Right hindlimb (tissue), 1 donor: ENCODE measurements around the gene STK32B.
"Not testable (repeated sequence)": the region's sequence is repeated elsewhere in the genome, so short reads cannot be mapped to it uniquely, and the experiment has no call there.

Source experiments
- DNase-seq: peaks from one replicate; pipeline ENCODE4 v3.0.0-alpha.2; 2018

The STK32B gene

GRCh38 chr4:5409972-5410618 is 358.8 kb downstream of the STK32B start:
- no peak for DNase-seq

GRCh38 chr4:5412296-5412695 is 361.0 kb downstream of the STK32B start:
- no peak for DNase-seq

GRCh38 chr4:5412751-5413150 is 361.5 kb downstream of the STK32B start:
- no peak for DNase-seq

- DNase-seq: no peak
Measured at GRCh38 chr4:5416637-5417036, 365.4 kb downstream of the STK32B start.

- DNase-seq: no peak
Measured at GRCh38 chr4:5420266-5420665, 369.0 kb downstream of the STK32B start.

- no peak for DNase-seq
Measured at GRCh38 chr4:5421416-5421815, 370.1 kb downstream of the STK32B start.

- no peak for DNase-seq
Measured at GRCh38 chr4:5422195-5422594, 370.9 kb downstream of the STK32B start.

GRCh38 chr4:5423670-5424069 is 372.4 kb downstream of the STK32B start:
- no peak for DNase-seq

GRCh38 chr4:5424211-5424610 is 372.9 kb downstream of the STK32B start:
- no peak for DNase-seq

- no peak for DNase-seq
Measured at GRCh38 chr4:5424901-5425300, 373.6 kb downstream of the STK32B start.

- DNase-seq: no peak
Measured at GRCh38 chr4:5429747-5430146, 378.5 kb downstream of the STK32B start.

GRCh38 chr4:5433196-5433595 is 381.9 kb downstream of the STK32B start:
- DNase-seq: no peak

- DNase-seq: no peak
Measured at GRCh38 chr4:5435201-5435600, 383.9 kb downstream of the STK32B start.

GRCh38 chr4:5435823-5436222 is 384.5 kb downstream of the STK32B start:
- no peak for DNase-seq

GRCh38 chr4:5443976-5444802 is 392.9 kb downstream of the STK32B start:
- DNase-seq: not testable (repeated sequence)

GRCh38 chr4:5444918-5445517 is 393.7 kb downstream of the STK32B start:
- DNase-seq: no peak

GRCh38 chr4:5446595-5447226 is 395.4 kb downstream of the STK32B start:
- DNase-seq: no peak

- DNase-seq: no peak
Measured at GRCh38 chr4:5447755-5448154, 396.5 kb downstream of the STK32B start.

- no peak for DNase-seq
Measured at GRCh38 chr4:5448221-5448620, 396.9 kb downstream of the STK32B start.

- DNase-seq: no peak
Measured at GRCh38 chr4:5451243-5451642, 400.0 kb downstream of the STK32B start.

GRCh38 chr4:5452156-5452555 is 400.9 kb downstream of the STK32B start:
- DNase-seq: no peak

- no peak for DNase-seq
Measured at GRCh38 chr4:5455003-5455585, 403.8 kb downstream of the STK32B start.

- no peak for DNase-seq
Measured at GRCh38 chr4:5456296-5456845, 405.1 kb downstream of the STK32B start.
